SK-N-SH treated with all-trans-retinoic acid at 6 μM for 48 hours (cell line): Measurements from ENCODE around the gene ZNF318.

ENCODE experiments used
- ATAC-seq: fragments of 200-7000 bp; cut with Tn5 transposase; 3 replicates; pipeline ENCODE4 v1.9.1; 2020; ENCODE audit warnings: mild to moderate bottlenecking, moderate library complexity
- ARNTL ChIP-seq: fragments of 450-650 bp; formaldehyde crosslinking; IDR thresholded peaks from 2 replicates; pipeline ENCODE4 v1.5.0; 2020; ENCODE audit warnings: low read depth, mild to moderate bottlenecking, moderate library complexity, borderline replicate concordance
- BACH2 ChIP-seq: fragments of 250-450 bp; sonication (Bioruptor Pico); IDR thresholded peaks from 2 replicates; pipeline ENCODE4 v1.9.0; 2021; ENCODE audit warnings: mild to moderate bottlenecking, borderline replicate concordance
- CSDC2 ChIP-seq: fragments of 250-450 bp; sonication (Bioruptor Pico); IDR thresholded peaks from 2 replicates; pipeline ENCODE4 v1.5.0; 2020; ENCODE audit warnings: mild to moderate bottlenecking, moderate library complexity
- ESRRG ChIP-seq: fragments of 250-450 bp; sonication (Bioruptor Pico); IDR thresholded peaks from 2 replicates; pipeline ENCODE4 v1.6.1; 2021; ENCODE audit warnings: mild to moderate bottlenecking
- GLIS3 ChIP-seq: fragments of 250-450 bp; sonication (Bioruptor Pico); IDR thresholded peaks from 2 replicates; pipeline ENCODE4 v1.5.0; 2020; ENCODE audit warnings: mild to moderate bottlenecking, moderate library complexity
- ISL1 ChIP-seq: fragments of 250-450 bp; sonication (Bioruptor Pico); IDR thresholded peaks from 2 replicates; pipeline ENCODE4 v2.1.2; 2022; ENCODE audit warnings: mild to moderate bottlenecking, moderate library complexity
- OSR1 ChIP-seq: fragments of 250-450 bp; sonication (Bioruptor Pico); IDR thresholded peaks from 2 replicates; pipeline ENCODE4 v1.8.0; 2022; ENCODE audit warnings: moderate library complexity, mild to moderate bottlenecking, inconsistent platforms
- PPARA ChIP-seq: fragments of 250-450 bp; sonication (Bioruptor Pico); IDR thresholded peaks from 2 replicates; pipeline ENCODE4 v1.5.0; 2020; ENCODE audit warnings: mild to moderate bottlenecking, borderline replicate concordance
- RARB ChIP-seq: fragments of 250-450 bp; sonication (Bioruptor Pico); IDR thresholded peaks from 2 replicates; pipeline ENCODE4 v1.8.0; 2021; ENCODE audit warnings: mild to moderate bottlenecking, moderate library complexity
- TCF4 ChIP-seq: fragments of 250-450 bp; sonication (Bioruptor Pico); IDR thresholded peaks from 2 replicates; pipeline ENCODE4 v1.8.0; 2021; ENCODE audit warnings: mild to moderate bottlenecking, moderate library complexity, borderline replicate concordance
- ZC3H10 ChIP-seq: fragments of 250-450 bp; sonication (Bioruptor Pico); IDR thresholded peaks from 2 replicates; pipeline ENCODE4 v1.5.1; 2021; ENCODE audit warnings: mild to moderate bottlenecking, moderate library complexity
- ZFP3 ChIP-seq: fragments of 250-450 bp; sonication (Bioruptor Pico); IDR thresholded peaks from 2 replicates; pipeline ENCODE4 v1.5.0; 2020; ENCODE audit warnings: mild to moderate bottlenecking, moderate library complexity
- ZFP30 ChIP-seq: fragments of 450-650 bp; formaldehyde crosslinking; IDR thresholded peaks from 2 replicates; pipeline ENCODE4 v1.5.0; 2022; ENCODE audit warnings: mild to moderate bottlenecking, moderate library complexity
- ZNF565 ChIP-seq: fragments of 450-650 bp; formaldehyde crosslinking; conservative IDR thresholded peaks from 2 replicates; pipeline ENCODE4 v1.5.0; 2020; ENCODE audit warnings: low read depth, mild to moderate bottlenecking, moderate library complexity
- ZNF70 ChIP-seq: fragments of 450-650 bp; formaldehyde crosslinking; IDR thresholded peaks from 2 replicates; pipeline ENCODE4 v1.5.0; 2020; ENCODE audit warnings: mild to moderate bottlenecking, moderate library complexity
- ZNF8 ChIP-seq: fragments of 450-650 bp; formaldehyde crosslinking; IDR thresholded peaks from 2 replicates; pipeline ENCODE4 v1.5.0; 2020; ENCODE audit warnings: mild to moderate bottlenecking, moderate library complexity
- TF ChIP-seq, protein P1 (sequence below): fragments of 250-450 bp; sonication (Bioruptor Pico); IDR thresholded peaks from 2 replicates; pipeline ENCODE4 v1.8.0; 2021; ENCODE audit warnings: low read depth, mild to moderate bottlenecking, moderate library complexity, borderline replicate concordance
- TF ChIP-seq, protein P2 (sequence below): fragments of 250-450 bp; sonication (Bioruptor Pico); IDR thresholded peaks from 2 replicates; pipeline ENCODE4 v1.5.1; 2020; ENCODE audit warnings: low read depth, mild to moderate bottlenecking, moderate library complexity
- TF ChIP-seq, protein P3 (sequence below): fragments of 250-450 bp; sonication (Bioruptor Pico); IDR thresholded peaks from 2 replicates; pipeline ENCODE4 v1.8.0; 2020; ENCODE audit warnings: mild to moderate bottlenecking, moderate library complexity, borderline replicate concordance
- TF ChIP-seq, protein P4 (sequence below): fragments of 250-450 bp; sonication (Bioruptor Pico); IDR thresholded peaks from 2 replicates; pipeline ENCODE4 v1.5.1; 2021; ENCODE audit warnings: mild to moderate bottlenecking, moderate library complexity

Gene ZNF318

DNA sequence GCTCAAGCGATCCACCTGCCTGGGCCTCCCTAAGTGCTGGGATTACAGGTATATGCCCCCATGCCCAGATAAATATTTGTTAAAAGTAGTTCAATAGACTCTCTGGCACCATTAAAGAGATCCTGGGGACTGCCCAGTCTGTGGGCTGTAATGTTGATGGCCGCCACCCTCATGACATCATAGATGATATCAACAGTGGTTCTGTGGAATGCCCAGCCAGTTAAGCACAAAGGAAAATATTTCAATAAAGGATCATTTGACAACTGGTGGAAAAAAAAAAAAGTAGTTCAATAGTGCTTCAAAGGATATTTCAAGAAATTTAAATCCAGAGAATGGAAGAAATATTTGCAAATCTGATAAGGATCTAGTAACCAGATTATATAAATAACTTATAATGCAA is 59.3 kb downstream of the ZNF318 start (continued):
- TF ChIP-seq, protein P1, sequence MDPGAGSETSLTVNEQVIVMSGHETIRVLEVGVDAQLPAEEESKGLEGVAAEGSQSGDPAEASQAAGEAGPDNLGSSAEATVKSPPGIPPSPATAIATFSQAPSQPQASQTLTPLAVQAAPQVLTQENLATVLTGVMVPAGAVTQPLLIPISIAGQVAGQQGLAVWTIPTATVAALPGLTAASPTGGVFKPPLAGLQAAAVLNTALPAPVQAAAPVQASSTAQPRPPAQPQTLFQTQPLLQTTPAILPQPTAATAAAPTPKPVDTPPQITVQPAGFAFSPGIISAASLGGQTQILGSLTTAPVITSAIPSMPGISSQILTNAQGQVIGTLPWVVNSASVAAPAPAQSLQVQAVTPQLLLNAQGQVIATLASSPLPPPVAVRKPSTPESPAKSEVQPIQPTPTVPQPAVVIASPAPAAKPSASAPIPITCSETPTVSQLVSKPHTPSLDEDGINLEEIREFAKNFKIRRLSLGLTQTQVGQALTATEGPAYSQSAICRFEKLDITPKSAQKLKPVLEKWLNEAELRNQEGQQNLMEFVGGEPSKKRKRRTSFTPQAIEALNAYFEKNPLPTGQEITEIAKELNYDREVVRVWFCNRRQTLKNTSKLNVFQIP (CRISPR knock-in tag), result no peak
- TF ChIP-seq, protein P2, sequence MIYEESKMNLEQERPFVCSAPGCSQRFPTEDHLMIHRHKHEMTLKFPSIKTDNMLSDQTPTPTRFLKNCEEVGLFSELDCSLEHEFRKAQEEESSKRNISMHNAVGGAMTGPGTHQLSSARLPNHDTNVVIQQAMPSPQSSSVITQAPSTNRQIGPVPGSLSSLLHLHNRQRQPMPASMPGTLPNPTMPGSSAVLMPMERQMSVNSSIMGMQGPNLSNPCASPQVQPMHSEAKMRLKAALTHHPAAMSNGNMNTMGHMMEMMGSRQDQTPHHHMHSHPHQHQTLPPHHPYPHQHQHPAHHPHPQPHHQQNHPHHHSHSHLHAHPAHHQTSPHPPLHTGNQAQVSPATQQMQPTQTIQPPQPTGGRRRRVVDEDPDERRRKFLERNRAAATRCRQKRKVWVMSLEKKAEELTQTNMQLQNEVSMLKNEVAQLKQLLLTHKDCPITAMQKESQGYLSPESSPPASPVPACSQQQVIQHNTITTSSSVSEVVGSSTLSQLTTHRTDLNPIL (CRISPR knock-in tag), result 0 out of 2 replicates have a peak, but pooled peaks have one; percentile 24
- no peak for TF ChIP-seq ZFP3 (CRISPR knock-in tag)
- TF ChIP-seq, protein P3, sequence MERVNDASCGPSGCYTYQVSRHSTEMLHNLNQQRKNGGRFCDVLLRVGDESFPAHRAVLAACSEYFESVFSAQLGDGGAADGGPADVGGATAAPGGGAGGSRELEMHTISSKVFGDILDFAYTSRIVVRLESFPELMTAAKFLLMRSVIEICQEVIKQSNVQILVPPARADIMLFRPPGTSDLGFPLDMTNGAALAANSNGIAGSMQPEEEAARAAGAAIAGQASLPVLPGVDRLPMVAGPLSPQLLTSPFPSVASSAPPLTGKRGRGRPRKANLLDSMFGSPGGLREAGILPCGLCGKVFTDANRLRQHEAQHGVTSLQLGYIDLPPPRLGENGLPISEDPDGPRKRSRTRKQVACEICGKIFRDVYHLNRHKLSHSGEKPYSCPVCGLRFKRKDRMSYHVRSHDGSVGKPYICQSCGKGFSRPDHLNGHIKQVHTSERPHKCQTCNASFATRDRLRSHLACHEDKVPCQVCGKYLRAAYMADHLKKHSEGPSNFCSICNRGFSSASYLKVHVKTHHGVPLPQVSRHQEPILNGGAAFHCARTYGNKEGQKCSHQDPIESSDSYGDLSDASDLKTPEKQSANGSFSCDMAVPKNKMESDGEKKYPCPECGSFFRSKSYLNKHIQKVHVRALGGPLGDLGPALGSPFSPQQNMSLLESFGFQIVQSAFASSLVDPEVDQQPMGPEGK, result no peak
- no peak for TF ChIP-seq ZFP30
- no peak for TF ChIP-seq ZC3H10 (CRISPR knock-in tag)
- TF ChIP-seq BACH2 (CRISPR knock-in tag), result no peak

DNA sequence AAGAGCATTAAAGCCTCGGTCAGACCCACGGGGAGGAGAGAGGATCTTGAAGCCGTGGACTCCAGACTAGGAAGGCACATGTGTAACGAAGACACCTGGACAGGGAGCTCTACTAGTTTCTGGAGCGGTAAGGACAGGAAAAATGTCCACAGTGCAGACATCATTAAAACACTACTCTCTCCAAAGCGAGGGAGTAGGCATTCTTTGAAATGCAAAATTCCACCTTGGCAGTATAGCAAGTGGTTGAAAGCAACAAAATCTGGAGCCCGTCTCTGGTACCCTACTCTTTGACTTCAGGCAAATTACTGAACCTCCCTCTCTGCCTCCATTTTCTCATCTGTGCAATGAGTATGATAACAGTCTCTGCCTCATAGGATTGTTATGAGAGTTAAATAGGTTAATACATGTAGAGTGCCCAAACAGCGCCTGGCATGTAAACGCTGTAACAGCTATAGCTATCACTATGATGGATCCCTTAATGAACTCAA is 60.4 kb downstream of the ZNF318 start:
- ATAC-seq, result no peak
- TF ChIP-seq RARB (CRISPR knock-in tag) (no peak), ZFP3 (CRISPR knock-in tag) (no peak), TCF4 (no peak), ZC3H10 (CRISPR knock-in tag) (no peak), ZNF565 (CRISPR knock-in tag) (no peak), ZFP30 (no peak), ARNTL (CRISPR knock-in tag) (no peak), PPARA (no peak), CSDC2 (CRISPR knock-in tag) (no peak), ZNF70 (CRISPR knock-in tag) (no peak), GLIS3 (CRISPR knock-in tag) (no peak), ISL1 (CRISPR knock-in tag) (no peak), BACH2 (CRISPR knock-in tag) (no peak), OSR1 (CRISPR knock-in tag) (no peak), ZNF8 (CRISPR knock-in tag) (no peak)
- TF ChIP-seq, protein P2 (CRISPR knock-in tag), result no peak
- TF ChIP-seq, protein P3, result no peak
- TF ChIP-seq, protein P1 (CRISPR knock-in tag), result no peak
- TF ChIP-seq, all 23 proteins: peak for 0

DNA sequence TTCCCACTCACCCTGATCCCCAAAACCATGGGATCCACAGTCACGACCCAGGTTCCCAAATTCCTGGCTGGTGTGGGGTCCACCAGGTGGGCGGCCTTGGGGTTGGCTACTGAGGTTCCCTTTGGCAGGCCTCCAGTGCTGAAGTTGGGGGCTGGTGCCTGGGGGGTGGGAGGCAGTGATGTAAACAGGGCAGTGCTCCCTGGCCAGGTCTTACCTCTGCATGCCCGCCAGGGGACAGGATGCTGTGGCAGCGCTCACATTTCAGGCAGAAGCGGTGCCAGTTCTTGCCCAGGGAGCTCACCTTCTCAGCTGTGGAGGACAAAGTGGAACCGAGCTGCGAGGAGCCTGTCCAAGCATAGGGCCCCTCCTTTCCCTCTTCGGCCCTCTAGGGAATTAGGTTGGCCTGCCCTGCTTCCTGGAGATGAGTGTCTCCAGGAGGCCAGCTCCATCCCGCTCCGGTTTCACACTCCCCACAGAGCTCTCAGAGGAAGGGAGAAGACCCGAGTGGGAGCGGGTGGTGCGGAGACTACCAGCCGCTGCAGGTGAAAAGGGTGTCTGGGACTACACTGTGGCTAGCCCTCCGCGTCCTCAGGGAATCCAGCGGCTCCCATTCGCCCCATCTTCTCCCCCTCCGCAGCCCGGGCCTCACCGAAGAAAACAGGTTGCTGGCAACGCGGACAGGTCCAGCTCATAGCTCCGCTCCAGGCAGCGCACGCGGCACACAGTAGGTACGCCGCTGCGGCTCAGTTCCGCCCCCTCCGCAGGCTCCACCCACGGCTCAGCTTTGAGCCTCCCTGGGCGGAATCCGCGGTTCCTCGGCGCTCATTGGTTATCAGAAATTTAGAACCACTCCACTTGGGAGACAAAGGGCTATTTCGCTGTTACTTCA is 61.1 kb downstream of the ZNF318 start, which contains the start of gene CRIP3:
Gene CRIP3, minus strand, starts transcription at position 726 of the 889 bp plus-strand sequence. Its CDS starts 34 bp downstream, at position 692.
- no peak for ATAC-seq
- no peak for TF ChIP-seq ZFP30
- TF ChIP-seq, protein P4, sequence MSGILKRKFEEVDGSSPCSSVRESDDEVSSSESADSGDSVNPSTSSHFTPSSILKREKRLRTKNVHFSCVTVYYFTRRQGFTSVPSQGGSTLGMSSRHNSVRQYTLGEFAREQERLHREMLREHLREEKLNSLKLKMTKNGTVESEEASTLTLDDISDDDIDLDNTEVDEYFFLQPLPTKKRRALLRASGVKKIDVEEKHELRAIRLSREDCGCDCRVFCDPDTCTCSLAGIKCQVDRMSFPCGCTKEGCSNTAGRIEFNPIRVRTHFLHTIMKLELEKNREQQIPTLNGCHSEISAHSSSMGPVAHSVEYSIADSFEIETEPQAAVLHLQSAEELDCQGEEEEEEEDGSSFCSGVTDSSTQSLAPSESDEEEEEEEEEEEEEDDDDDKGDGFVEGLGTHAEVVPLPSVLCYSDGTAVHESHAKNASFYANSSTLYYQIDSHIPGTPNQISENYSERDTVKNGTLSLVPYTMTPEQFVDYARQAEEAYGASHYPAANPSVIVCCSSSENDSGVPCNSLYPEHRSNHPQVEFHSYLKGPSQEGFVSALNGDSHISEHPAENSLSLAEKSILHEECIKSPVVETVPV (CRISPR knock-in tag), result no peak
- no peak for TF ChIP-seq ESRRG (CRISPR knock-in tag)
